OCI-LY1 (cell line): Measurements from ENCODE around the gene COPB2.

Source experiments
- EZH2 ChIP-seq: fragments of 200-600 bp; sonication (generic), shearing (Covaris generic); IDR thresholded peaks from 2 replicates; pipeline ENCODE4 v1.8.0; 2017; ENCODE audit warnings: borderline replicate concordance, mixed run types, mild to moderate bottlenecking, antibody characterized with exemption, low read length, moderate library complexity, mixed read lengths
- TF ChIP-seq, protein P1 (sequence below): fragments of 200-600 bp; sonication (generic), shearing (Covaris generic); IDR thresholded peaks from 2 replicates; pipeline ENCODE4 v1.5.1; 2017; ENCODE audit warnings: mild to moderate bottlenecking, antibody characterized with exemption, low read length, moderate library complexity, mixed read lengths

DNA sequence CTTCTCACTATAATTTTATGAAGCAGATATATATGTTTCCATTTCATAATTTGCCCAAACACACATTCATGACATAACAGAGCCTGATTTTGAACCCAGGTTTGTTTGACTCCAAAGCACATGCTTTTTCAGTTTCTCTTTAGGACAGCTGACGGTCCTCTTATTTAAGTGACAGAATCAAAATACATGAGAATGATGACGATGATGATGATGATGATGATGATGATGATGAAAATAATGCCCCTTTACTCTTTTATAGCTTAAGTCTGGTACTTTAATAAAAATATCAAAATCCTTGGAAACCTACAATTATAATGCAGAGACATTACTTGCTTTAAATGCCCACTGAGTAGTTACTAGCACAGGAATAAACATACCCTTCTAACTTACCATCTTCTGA lies 15.3 kb downstream of the COPB2 start:
- TF ChIP-seq, protein P1, sequence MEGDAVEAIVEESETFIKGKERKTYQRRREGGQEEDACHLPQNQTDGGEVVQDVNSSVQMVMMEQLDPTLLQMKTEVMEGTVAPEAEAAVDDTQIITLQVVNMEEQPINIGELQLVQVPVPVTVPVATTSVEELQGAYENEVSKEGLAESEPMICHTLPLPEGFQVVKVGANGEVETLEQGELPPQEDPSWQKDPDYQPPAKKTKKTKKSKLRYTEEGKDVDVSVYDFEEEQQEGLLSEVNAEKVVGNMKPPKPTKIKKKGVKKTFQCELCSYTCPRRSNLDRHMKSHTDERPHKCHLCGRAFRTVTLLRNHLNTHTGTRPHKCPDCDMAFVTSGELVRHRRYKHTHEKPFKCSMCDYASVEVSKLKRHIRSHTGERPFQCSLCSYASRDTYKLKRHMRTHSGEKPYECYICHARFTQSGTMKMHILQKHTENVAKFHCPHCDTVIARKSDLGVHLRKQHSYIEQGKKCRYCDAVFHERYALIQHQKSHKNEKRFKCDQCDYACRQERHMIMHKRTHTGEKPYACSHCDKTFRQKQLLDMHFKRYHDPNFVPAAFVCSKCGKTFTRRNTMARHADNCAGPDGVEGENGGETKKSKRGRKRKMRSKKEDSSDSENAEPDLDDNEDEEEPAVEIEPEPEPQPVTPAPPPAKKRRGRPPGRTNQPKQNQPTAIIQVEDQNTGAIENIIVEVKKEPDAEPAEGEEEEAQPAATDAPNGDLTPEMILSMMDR, result no peak
- TF ChIP-seq EZH2, result no peak
